ENCODE results near the gene ZNF688.

ZNF688 gene

GRCh38 chr16:30567160-30567990 is 4.1 kb downstream of the ZNF688 start:
- H3K9ac ChIP-seq (ENCODE audit: low read length) = peak overlapping the region; percentile 39; the same call in 1 of the 2 replicates
- H3K9me3 ChIP-seq (replicated peaks; ENCODE audit: insufficient read depth, low read length) = no peaks in the 10 kb centered on the region
- peaks cover 17% of the 10 kb centered on the region for H3F3A ChIP-seq (ENCODE audit: insufficient read depth, low read length)
- no peak for TF ChIP-seq EZH2 (optimal IDR thresholded peaks at IDR 0.05; ENCODE audit: low read depth, low read length)
- no peak for TF ChIP-seq EZH2phosphoT487 (IDR thresholded peaks at IDR 0.05; ENCODE audit: low read length)
- no peak for TF ChIP-seq CTCF (IDR thresholded peaks at IDR 0.05; ENCODE audit: low read length)
- H3K36me3 ChIP-seq (replicated peaks; ENCODE audit: insufficient read depth, low read length) = no peaks in the 10 kb centered on the region
- H3K4me3 ChIP-seq (ENCODE audit: low read length) = no peak overlapping the region
- peak overlapping the region; percentile 74; the same call in 1 of the 2 replicates for H3K27ac ChIP-seq (ENCODE audit: low read length)
- no peaks in the 10 kb centered on the region for H3K9me2 ChIP-seq (replicated peaks; ENCODE audit: insufficient read depth, low read length)
- peaks cover 13% of the 10 kb centered on the region for H3K4me1 ChIP-seq (ENCODE audit: low read length)
- H3K27me3 ChIP-seq (replicated peaks; ENCODE audit: insufficient read depth, low read length) = no peaks in the 10 kb centered on the region
- peak overlapping the region; percentile 60; the same call in 1 of the 2 replicates for H3K4me2 ChIP-seq (ENCODE audit: low read depth, low read length)
- DNase-seq = no peak
- no peaks in the 10 kb centered on the region for H3K79me2 ChIP-seq (ENCODE audit: low read length)
- H4K20me1 ChIP-seq (ENCODE audit: insufficient read depth, low read length) = no peaks in the 10 kb centered on the region
- peak overlapping the region; percentile 64 for H2AFZ ChIP-seq (ENCODE audit: low read length)

- Histone ChIP-seq H3K4me1 (ENCODE audit: low read length) (peaks cover 13% of the 10 kb centered on the region), H3K4me3 (ENCODE audit: low read length) (no peak overlapping the region), H3K36me3 (replicated peaks; ENCODE audit: insufficient read depth, low read length) (no peaks in the 10 kb centered on the region), H3K9me2 (replicated peaks; ENCODE audit: insufficient read depth, low read length) (no peaks in the 10 kb centered on the region), H3K27me3 (replicated peaks; ENCODE audit: insufficient read depth, low read length) (no peaks in the 10 kb centered on the region), H3K9me3 (replicated peaks; ENCODE audit: insufficient read depth, low read length) (no peaks in the 10 kb centered on the region), H4K20me1 (ENCODE audit: insufficient read depth, low read length) (no peaks in the 10 kb centered on the region), H3K9ac (ENCODE audit: low read length) (no peak overlapping the region), H2AFZ (ENCODE audit: low read length) (no peak overlapping the region), H3K27ac (ENCODE audit: low read length) (no peak overlapping the region), H3K79me2 (ENCODE audit: low read length) (no peaks in the 10 kb centered on the region), H3F3A (ENCODE audit: insufficient read depth, low read length) (peaks cover 13% of the 10 kb centered on the region), H3K4me2 (ENCODE audit: low read depth, low read length) (no peak overlapping the region)
- no peak for TF ChIP-seq EZH2 (optimal IDR thresholded peaks at IDR 0.05; ENCODE audit: low read depth, low read length)
- TF ChIP-seq CTCF (IDR thresholded peaks at IDR 0.05; ENCODE audit: low read length) = no peak
- no peak for TF ChIP-seq EZH2phosphoT487 (IDR thresholded peaks at IDR 0.05; ENCODE audit: low read length)
- no peak for DNase-seq
Measured at GRCh38 chr16:30566531-30566930, 5.0 kb downstream of the ZNF688 start.

- TF ChIP-seq EZH2 (optimal IDR thresholded peaks at IDR 0.05; ENCODE audit: low read depth, low read length) = no peak
- no peak for TF ChIP-seq EZH2phosphoT487 (IDR thresholded peaks at IDR 0.05; ENCODE audit: low read length)
- TF ChIP-seq CTCF (IDR thresholded peaks at IDR 0.05; ENCODE audit: low read length) = no peak
- DNase-seq = no peak
- H3K27ac ChIP-seq (ENCODE audit: low read length) = no peak overlapping the region
Measured at GRCh38 chr16:30565984-30566383, 5.5 kb downstream of the ZNF688 start.

More at GRCh38 chr16:30565984-30566383, 5.5 kb downstream of the ZNF688 start:
- no peaks in the 10 kb centered on the region for H3K36me3 ChIP-seq (replicated peaks; ENCODE audit: insufficient read depth, low read length)
- H3K4me1 ChIP-seq (ENCODE audit: low read length) = peaks cover 13% of the 10 kb centered on the region
- no peak overlapping the region for H3K4me2 ChIP-seq (ENCODE audit: low read depth, low read length)
- no peak overlapping the region for H2AFZ ChIP-seq (ENCODE audit: low read length)
- no peaks in the 10 kb centered on the region for H3K27me3 ChIP-seq (replicated peaks; ENCODE audit: insufficient read depth, low read length)
- no peaks in the 10 kb centered on the region for H3K79me2 ChIP-seq (ENCODE audit: low read length)
- H3K9me3 ChIP-seq (replicated peaks; ENCODE audit: insufficient read depth, low read length) = no peaks in the 10 kb centered on the region
- H3K4me3 ChIP-seq (ENCODE audit: low read length) = no peak overlapping the region
- peaks cover 9% of the 10 kb centered on the region for H3F3A ChIP-seq (ENCODE audit: insufficient read depth, low read length)
- no peak overlapping the region for H3K9ac ChIP-seq (ENCODE audit: low read length)
- H4K20me1 ChIP-seq (ENCODE audit: insufficient read depth, low read length) = no peaks in the 10 kb centered on the region
- no peaks in the 10 kb centered on the region for H3K9me2 ChIP-seq (replicated peaks; ENCODE audit: insufficient read depth, low read length)

All from MM.1S (cell line).